G401 (cell line): Measurements from ENCODE around the gene NPB. TPM values are rescaled to one million over a fixed set of nuclear protein-coding genes. Genes with fewer than 3 reads are reported as not detected.

Experiments used
- DNase-seq: peaks from one replicate; pipeline ENCODE4 v3.0.0-alpha.2; 2015; ENCODE audit warnings: low spot score
- in situ Hi-C: cut with HindIII; loops from 2 replicates; pipeline ENCODE4 v1.10.0; 2016; ENCODE audit warnings: low sequenced_read_pairs, mixed read lengths
- total RNA-seq: library from RNA; depleted of rRNA; stranded (reverse); fragments of >200 nt; shearing (Covaris generic); gene quantifications from 2 replicates; pipeline ENCODE4 v1.2.3, GENCODE V29; 2014

Gene NPB
- total RNA-seq, 1 experiment from 2014 or later, result 0.41 TPM

GRCh38 chr17:81895400-81895799 lies 6.6 kb upstream of the NPB start:
- in situ Hi-C loops, result no loop called here
- DNase-seq, result no peak

- peak; percentile 18 for DNase-seq
- in situ Hi-C loops, result no loop called here
These were observed 3.8 kb upstream of the NPB start for GRCh38 chr17:81898029-81898866.

- DNase-seq, result no peak
- in situ Hi-C loops, result no loop called here
These were observed 3.2 kb upstream of the NPB start for GRCh38 chr17:81898885-81899284.

- in situ Hi-C loops, result no loop called here
- DNase-seq, result no peak
These were observed 2.4 kb upstream of the NPB start for GRCh38 chr17:81899514-81900166.

GRCh38 chr17:81900181-81900820 lies 1.7 kb upstream of the NPB start:
- in situ Hi-C loops, result no loop called here
- no peak for DNase-seq

- in situ Hi-C loops, result no loop called here
- DNase-seq, result no peak
These were observed 643 bp upstream of the NPB start for GRCh38 chr17:81901167-81902022.

- no peak for DNase-seq
- in situ Hi-C loops, result no loop called here
These were observed 796 bp downstream of the NPB start for GRCh38 chr17:81902653-81903414.

- no peak for DNase-seq
- in situ Hi-C loops, result no loop called here
These were observed 1.4 kb downstream of the NPB start for GRCh38 chr17:81903415-81903831.

- in situ Hi-C loops, result no loop called here
- no peak for DNase-seq
These were observed 2.0 kb downstream of the NPB start for GRCh38 chr17:81903896-81904599.

GRCh38 chr17:81904600-81905423 lies 2.8 kb downstream of the NPB start:
- in situ Hi-C loops, result no loop called here
- no peak for DNase-seq

- no peak for DNase-seq
- in situ Hi-C loops, result no loop called here
These were observed 3.4 kb downstream of the NPB start for GRCh38 chr17:81905424-81905875.

- DNase-seq, result no peak
These were observed 4.0 kb downstream of the NPB start for GRCh38 chr17:81905993-81906392.

GRCh38 chr17:81906476-81907218 lies 4.6 kb downstream of the NPB start:
- in situ Hi-C loops, result no loop called here
- DNase-seq, result no peak

More at GRCh38 chr17:81905993-81906392, 4.0 kb downstream of the NPB start:
- in situ Hi-C loops, result no loop called here

GRCh38 chr17:81907219-81908145 lies 5.4 kb downstream of the NPB start:
- in situ Hi-C loops, result no loop called here
- DNase-seq, result peak; percentile 84

GRCh38 chr17:81908793-81909192 lies 6.8 kb downstream of the NPB start:
- in situ Hi-C loops, result no loop called here
- no peak for DNase-seq
